Lower lobe of right lung (tissue), 2 donors: ENCODE data around the gene VRK3. TPM values are rescaled to one million over a fixed set of nuclear protein-coding genes. Genes with fewer than 3 reads are reported as not detected.
A peak's percentile ranks its signal among the peaks of the same experiment; 100 is the strongest.
"Not testable (repeated sequence)": the region's sequence is repeated elsewhere in the genome, so short reads cannot be mapped to it uniquely, and the experiment has no call there.

Source experiments
- ATAC-seq, 2 donors: fragments of 200-7000 bp; cut with Tn5 transposase; one replicate each; pipeline ENCODE4 v1.9.1; 2020 to 2022; ENCODE audit warnings: mild to moderate bottlenecking in 2 of 2, moderate library complexity in 2 of 2
- DNase-seq: peaks from one replicate; pipeline ENCODE4 v3.0.0-alpha.2; 2020
- H3K27ac ChIP-seq: fragments of 200-600 bp; one replicate; pipeline ENCODE4 v1.8.0; 2022
- H3K27me3 ChIP-seq: fragments of 200-600 bp; one replicate; pipeline ENCODE4 v1.8.0; 2022; ENCODE audit warnings: low read depth
- H3K36me3 ChIP-seq: fragments of 200-600 bp; one replicate; pipeline ENCODE4 v1.8.0; 2022; ENCODE audit warnings: mild to moderate bottlenecking
- H3K4me1 ChIP-seq: fragments of 200-600 bp; one replicate; pipeline ENCODE4 v1.8.0; 2022
- H3K4me3 ChIP-seq: fragments of 200-600 bp; one replicate; pipeline ENCODE4 v1.8.0; 2022; ENCODE audit warnings: mild to moderate bottlenecking
- H3K9me3 ChIP-seq: fragments of 200-600 bp; one replicate; pipeline ENCODE4 v1.8.0; 2022
- intact Hi-C: fragments of 100-400 bp; cut with DNase I; formaldehyde crosslinking; loops from one replicate; pipeline ENCODE4 v1.11.0; 2022
- long read RNA-seq: library from polyadenylated mRNA; unstranded; transcript quantifications from one replicate; pipeline ENCODE4 v2.0.0, GENCODE V29; 2021
- total RNA-seq: library from RNA; stranded (reverse); fragmentation: NEBNext Ultra II Directional; extraction: Animal tissue kit (Norgen Biotek cat#: 25700); gene quantifications from one replicate; pipeline ENCODE4 v1.2.1, GENCODE V29; 2021
- TF ChIP-seq, protein P1 (sequence below): fragments of 200-600 bp; IDR thresholded peaks from one replicate; pipeline ENCODE4 v1.8.0; 2022; ENCODE audit warnings: antibody characterized with exemption, mild to moderate bottlenecking
- donor health status: DM: no; HTN: yes; CAD: no; lungs with severe emphysema.

Gene VRK3, protein sequence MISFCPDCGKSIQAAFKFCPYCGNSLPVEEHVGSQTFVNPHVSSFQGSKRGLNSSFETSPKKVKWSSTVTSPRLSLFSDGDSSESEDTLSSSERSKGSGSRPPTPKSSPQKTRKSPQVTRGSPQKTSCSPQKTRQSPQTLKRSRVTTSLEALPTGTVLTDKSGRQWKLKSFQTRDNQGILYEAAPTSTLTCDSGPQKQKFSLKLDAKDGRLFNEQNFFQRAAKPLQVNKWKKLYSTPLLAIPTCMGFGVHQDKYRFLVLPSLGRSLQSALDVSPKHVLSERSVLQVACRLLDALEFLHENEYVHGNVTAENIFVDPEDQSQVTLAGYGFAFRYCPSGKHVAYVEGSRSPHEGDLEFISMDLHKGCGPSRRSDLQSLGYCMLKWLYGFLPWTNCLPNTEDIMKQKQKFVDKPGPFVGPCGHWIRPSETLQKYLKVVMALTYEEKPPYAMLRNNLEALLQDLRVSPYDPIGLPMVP
- 47.1 TPM for total RNA-seq
- long read RNA-seq, transcript VRK3-201 (15 exons, 1,938 nt), result minor isoform, 6 of 57 reads
- long read RNA-seq, transcript VRK3-217 (15 exons, 2,126 nt), result major isoform, 22 of 57 reads
- long read RNA-seq, partial matches to known transcripts, result 15 of 57 reads
- long read RNA-seq, other reads (novel, unspliced or antisense), result 11 of 57 reads

DNA sequence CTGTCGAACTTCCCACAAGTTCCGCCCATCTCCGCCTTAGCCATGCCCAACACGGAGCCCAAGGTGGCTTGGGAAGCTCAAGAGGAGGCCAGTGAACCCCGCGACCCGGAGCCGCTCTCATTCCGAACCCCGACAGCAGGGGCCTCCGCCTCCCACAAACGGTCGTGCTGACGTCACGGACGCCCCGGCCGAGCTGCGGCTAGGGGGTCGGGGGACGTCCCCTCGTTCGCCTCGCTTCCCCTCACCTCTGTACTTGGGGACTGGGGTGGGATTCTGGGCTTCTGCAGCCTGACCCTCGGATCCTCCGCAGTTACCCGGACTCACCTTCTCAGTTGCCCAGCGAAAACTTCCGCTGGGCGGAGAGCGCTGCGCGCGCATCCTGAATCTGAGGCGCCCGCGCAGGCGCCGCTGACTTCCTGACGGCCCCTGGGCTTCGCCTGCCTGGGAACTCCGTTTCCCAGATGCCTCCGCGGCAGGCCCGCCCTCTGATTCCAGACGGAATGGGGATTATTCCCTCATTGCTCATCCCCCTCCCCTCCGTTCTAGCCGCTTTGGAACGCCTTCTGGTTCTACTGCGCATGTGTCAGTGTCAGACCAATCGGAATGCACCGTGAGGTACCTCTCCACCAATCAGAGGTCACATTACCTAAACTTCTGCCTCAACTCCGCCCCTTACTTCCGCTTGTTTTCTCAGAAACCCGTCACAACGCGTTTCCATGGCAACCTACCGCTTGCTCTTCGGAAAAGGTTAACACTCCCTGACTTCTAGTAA is at the start of gene VRK3:
Gene VRK3, minus strand, starts transcription at position 351 of the 772 bp plus-strand sequence. CDS start 9,210 bp downstream, outside the sequence.
- DNase-seq (peak; percentile 100), ATAC-seq (peak; percentile 97 to 98)
- Histone ChIP-seq H3K36me3 (peaks cover 6% of the 10 kb centered on the region), H3K4me3 (peak within 1 kb of the TSS; percentile 86), H3K4me1 (peaks cover 30% of the 10 kb centered on the region), H3K9me3 (no peaks in the 10 kb centered on the region), H3K27me3 (no peaks in the 10 kb centered on the region), H3K27ac (peak within 1 kb of the TSS; percentile 94)
- TF ChIP-seq, protein P1, sequence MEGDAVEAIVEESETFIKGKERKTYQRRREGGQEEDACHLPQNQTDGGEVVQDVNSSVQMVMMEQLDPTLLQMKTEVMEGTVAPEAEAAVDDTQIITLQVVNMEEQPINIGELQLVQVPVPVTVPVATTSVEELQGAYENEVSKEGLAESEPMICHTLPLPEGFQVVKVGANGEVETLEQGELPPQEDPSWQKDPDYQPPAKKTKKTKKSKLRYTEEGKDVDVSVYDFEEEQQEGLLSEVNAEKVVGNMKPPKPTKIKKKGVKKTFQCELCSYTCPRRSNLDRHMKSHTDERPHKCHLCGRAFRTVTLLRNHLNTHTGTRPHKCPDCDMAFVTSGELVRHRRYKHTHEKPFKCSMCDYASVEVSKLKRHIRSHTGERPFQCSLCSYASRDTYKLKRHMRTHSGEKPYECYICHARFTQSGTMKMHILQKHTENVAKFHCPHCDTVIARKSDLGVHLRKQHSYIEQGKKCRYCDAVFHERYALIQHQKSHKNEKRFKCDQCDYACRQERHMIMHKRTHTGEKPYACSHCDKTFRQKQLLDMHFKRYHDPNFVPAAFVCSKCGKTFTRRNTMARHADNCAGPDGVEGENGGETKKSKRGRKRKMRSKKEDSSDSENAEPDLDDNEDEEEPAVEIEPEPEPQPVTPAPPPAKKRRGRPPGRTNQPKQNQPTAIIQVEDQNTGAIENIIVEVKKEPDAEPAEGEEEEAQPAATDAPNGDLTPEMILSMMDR, result peak; percentile 16
- intact Hi-C loops, result no loop called here

DNA sequence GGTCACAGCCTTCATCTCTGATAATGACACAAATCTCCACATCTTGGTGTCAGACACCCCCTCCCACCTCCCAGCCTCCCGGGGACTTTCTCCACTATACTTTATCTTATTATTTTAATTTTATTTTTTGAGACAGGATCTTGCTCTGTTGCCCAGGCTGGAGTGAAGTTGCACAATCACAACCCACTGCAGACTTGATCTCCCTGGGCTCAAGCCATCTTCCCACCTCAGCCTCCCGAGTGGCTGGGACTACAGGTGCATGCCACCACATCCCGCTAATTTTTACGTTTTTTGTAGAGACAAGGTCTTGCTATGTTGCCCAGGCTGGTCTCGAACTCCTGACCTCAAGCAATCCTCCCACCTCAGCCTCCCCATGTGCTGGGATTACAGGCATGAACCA is 43.2 kb upstream of the VRK3 start:
- H3K27ac ChIP-seq, H3K9me3 ChIP-seq, ATAC-seq, H3K36me3 ChIP-seq, intact Hi-C loops, DNase-seq, H3K4me1 ChIP-seq, H3K4me3 ChIP-seq, H3K27me3 ChIP-seq: not testable (repeated sequence)

DNA sequence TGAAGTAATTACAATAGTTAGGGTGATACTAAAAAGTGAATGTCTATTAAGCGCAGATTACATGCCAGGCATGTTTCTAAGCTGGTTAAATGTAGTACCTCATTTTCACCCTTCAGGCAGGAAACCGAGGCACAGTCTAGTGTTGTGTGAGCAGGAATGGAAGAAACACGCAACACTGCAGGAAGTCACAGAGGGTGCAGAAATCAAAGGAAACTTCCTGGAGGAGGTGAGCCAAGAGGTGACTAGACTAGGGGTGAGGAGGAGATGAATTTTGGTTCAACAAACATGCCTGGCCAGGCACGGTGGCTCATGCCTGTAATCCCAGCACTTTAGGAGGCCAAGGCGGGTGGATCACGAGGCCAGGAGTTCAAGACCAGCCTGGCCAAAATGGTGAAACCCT is 42.4 kb upstream of the VRK3 start:
- ATAC-seq, result no peak
- intact Hi-C loops, result no loop called here
- no peaks in the 10 kb centered on the region for H3K4me1 ChIP-seq

DNA sequence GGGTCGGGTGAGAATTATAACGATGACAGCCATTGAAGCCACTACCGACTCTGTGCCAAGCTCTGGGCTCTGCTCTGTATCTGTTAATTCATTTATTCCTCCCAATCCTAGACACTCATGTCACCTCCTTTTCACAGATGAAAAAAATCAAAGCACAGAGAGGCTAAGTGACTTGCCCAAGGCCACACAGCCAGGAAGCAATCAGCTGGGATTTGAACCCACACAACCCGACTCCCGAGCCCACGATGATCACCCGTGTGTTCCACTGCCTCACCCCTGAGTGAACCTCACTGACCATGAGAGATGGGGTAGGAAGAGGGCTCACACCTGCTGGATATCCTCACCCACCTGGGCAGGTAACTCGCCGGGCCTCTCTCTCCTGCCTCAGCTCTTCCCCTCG is 40.8 kb upstream of the VRK3 start:
- Histone ChIP-seq H3K4me1 (no peaks in the 10 kb centered on the region), H3K27ac (no peak overlapping the region), H3K36me3 (no peaks in the 10 kb centered on the region), H3K4me3 (no peak overlapping the region), H3K9me3 (no peaks in the 10 kb centered on the region), H3K27me3 (no peaks in the 10 kb centered on the region)
- TF ChIP-seq, protein P1, result no peak
- intact Hi-C loops, result no loop called here
- no peak for ATAC-seq
- no peak for DNase-seq

More for the DNA sequence above, 42.4 kb upstream of the VRK3 start:
- H3K9me3 ChIP-seq, result no peaks in the 10 kb centered on the region
- no peaks in the 10 kb centered on the region for H3K36me3 ChIP-seq
- H3K4me3 ChIP-seq, result no peak overlapping the region
- TF ChIP-seq, protein P1, result no peak
- H3K27ac ChIP-seq, result no peak overlapping the region
- DNase-seq, result no peak
- no peaks in the 10 kb centered on the region for H3K27me3 ChIP-seq

DNA sequence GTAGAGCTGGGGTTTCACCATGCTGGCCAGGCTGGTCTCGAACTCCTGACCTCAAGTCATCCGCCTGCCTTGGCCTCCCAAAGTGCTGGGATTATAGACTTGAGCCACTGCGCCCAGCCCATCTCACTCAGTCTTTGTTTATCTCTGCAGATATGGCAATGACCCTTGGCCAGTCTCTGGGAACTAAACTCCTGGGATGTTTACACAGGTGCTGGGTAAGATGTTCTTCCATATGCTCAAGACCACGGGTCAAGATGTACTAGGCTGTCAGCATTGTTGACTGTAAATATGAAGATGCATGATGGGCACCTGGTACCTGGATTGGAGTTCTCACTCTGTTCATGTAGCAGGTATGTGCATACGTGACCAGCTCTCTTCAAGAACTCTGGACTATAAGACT is 36.5 kb upstream of the VRK3 start:
- ATAC-seq, result no peak

More for the DNA sequence above, 36.5 kb upstream of the VRK3 start:
- peaks cover 23% of the 10 kb centered on the region for H3K9me3 ChIP-seq
- intact Hi-C loops, result no loop called here
- H3K4me1 ChIP-seq, result no peaks in the 10 kb centered on the region
- H3K27ac ChIP-seq, result no peak overlapping the region
- no peaks in the 10 kb centered on the region for H3K27me3 ChIP-seq
- no peak for DNase-seq
- H3K4me3 ChIP-seq, result no peak overlapping the region
- H3K36me3 ChIP-seq, result no peaks in the 10 kb centered on the region
- TF ChIP-seq, protein P1, result no peak
